ENCODE results near the gene FANCB. TPM values are rescaled to one million over a fixed set of nuclear protein-coding genes. Genes with fewer than 3 reads are reported as not detected.
A peak's percentile ranks its signal among the peaks of the same experiment; 100 is the strongest.

The FANCB gene
- polyA plus RNA-seq, 1 of the 3 experiments (the other 2 are of a cell fraction), result 0.81 TPM

DNA sequence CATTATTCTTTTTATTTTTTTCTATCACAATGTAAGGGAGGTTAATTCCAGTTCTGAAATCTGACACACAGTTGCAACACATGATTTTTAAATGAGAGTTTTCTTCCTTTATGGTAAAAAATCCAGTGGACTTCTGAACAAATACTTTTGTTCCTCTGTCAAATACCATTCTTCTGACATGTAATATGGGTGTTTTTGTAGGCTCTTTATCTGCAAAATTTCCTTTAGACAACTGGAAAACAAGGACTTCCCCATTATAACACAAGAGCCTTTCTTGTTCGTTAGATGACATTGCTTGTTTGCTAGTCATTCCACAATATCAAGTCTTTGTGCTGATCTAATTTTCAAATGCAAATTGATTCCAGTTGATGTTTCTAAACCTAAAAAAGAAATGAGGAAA lies 7.7 kb downstream of the FANCB start:
- 30% methylated on average over 1 of the region's 1 CpG for WGBS (ENCODE audit: low lambda C conversion rate)
- 0 out of 2 replicates have a peak overlapping the region, but pooled peaks have one; percentile 57 for H3K4me2 ChIP-seq
- TF ChIP-seq RFX5 (IDR thresholded peaks at IDR 0.05; ENCODE audit: low read length) (no peak), SIN3A (IDR thresholded peaks at IDR 0.05; ENCODE audit: borderline replicate concordance, low read depth, low read length) (no peak), YY1 (IDR thresholded peaks at IDR 0.05; ENCODE audit: low read depth) (no peak), RAD21 (IDR thresholded peaks at IDR 0.05; ENCODE audit: low read length) (no peak), TEAD4 (IDR thresholded peaks at IDR 0.05; ENCODE audit: borderline replicate concordance, insufficient read depth) (no peak), MEF2A (IDR thresholded peaks at IDR 0.05; ENCODE audit: borderline replicate concordance, low read depth) (no peak), FOSL2 (IDR thresholded peaks at IDR 0.05; ENCODE audit: borderline replicate concordance, low read depth) (no peak), FOXJ3 (CRISPR knock-in tag; IDR thresholded peaks at IDR 0.05) (no peak), POLR2AphosphoS5 (IDR thresholded peaks at IDR 0.05; ENCODE audit: low read depth, low read length) (no peak), EP300 (IDR thresholded peaks at IDR 0.05; ENCODE audit: borderline replicate concordance in 1 of 2, low read depth in 1 of 2, low read length in 1 of 2) (no peak), RXRA (IDR thresholded peaks at IDR 0.05; ENCODE audit: borderline replicate concordance, low read depth) (no peak), GATA2 (CRISPR knock-in tag; IDR thresholded peaks at IDR 0.05) (no peak), FOXM1 (IDR thresholded peaks at IDR 0.05; ENCODE audit: low read depth) (no peak), JUND (IDR thresholded peaks at IDR 0.05) (no peak)
- TF ChIP-seq, protein P1, sequence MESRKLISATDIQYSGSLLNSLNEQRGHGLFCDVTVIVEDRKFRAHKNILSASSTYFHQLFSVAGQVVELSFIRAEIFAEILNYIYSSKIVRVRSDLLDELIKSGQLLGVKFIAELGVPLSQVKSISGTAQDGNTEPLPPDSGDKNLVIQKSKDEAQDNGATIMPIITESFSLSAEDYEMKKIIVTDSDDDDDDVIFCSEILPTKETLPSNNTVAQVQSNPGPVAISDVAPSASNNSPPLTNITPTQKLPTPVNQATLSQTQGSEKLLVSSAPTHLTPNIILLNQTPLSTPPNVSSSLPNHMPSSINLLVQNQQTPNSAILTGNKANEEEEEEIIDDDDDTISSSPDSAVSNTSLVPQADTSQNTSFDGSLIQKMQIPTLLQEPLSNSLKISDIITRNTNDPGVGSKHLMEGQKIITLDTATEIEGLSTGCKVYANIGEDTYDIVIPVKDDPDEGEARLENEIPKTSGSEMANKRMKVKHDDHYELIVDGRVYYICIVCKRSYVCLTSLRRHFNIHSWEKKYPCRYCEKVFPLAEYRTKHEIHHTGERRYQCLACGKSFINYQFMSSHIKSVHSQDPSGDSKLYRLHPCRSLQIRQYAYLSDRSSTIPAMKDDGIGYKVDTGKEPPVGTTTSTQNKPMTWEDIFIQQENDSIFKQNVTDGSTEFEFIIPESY (IDR thresholded peaks at IDR 0.05; ENCODE audit: borderline replicate concordance, low read depth), result no peak
- TF ChIP-seq, protein P2, sequence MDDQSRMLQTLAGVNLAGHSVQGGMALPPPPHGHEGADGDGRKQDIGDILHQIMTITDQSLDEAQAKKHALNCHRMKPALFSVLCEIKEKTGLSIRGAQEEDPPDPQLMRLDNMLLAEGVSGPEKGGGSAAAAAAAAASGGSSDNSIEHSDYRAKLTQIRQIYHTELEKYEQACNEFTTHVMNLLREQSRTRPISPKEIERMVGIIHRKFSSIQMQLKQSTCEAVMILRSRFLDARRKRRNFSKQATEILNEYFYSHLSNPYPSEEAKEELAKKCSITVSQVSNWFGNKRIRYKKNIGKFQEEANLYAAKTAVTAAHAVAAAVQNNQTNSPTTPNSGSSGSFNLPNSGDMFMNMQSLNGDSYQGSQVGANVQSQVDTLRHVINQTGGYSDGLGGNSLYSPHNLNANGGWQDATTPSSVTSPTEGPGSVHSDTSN (IDR thresholded peaks at IDR 0.05), result no peak
- TF ChIP-seq, protein P3, sequence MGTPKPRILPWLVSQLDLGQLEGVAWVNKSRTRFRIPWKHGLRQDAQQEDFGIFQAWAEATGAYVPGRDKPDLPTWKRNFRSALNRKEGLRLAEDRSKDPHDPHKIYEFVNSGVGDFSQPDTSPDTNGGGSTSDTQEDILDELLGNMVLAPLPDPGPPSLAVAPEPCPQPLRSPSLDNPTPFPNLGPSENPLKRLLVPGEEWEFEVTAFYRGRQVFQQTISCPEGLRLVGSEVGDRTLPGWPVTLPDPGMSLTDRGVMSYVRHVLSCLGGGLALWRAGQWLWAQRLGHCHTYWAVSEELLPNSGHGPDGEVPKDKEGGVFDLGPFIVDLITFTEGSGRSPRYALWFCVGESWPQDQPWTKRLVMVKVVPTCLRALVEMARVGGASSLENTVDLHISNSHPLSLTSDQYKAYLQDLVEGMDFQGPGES (IDR thresholded peaks at IDR 0.05; ENCODE audit: low read depth, low read length), result no peak
- TF ChIP-seq, protein P4, sequence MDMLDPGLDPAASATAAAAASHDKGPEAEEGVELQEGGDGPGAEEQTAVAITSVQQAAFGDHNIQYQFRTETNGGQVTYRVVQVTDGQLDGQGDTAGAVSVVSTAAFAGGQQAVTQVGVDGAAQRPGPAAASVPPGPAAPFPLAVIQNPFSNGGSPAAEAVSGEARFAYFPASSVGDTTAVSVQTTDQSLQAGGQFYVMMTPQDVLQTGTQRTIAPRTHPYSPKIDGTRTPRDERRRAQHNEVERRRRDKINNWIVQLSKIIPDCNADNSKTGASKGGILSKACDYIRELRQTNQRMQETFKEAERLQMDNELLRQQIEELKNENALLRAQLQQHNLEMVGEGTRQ (IDR thresholded peaks at IDR 0.05; ENCODE audit: borderline replicate concordance, low read depth, low read length), result no peak

More for the DNA sequence above, 7.7 kb downstream of the FANCB start:
- Histone ChIP-seq H3K27ac (ENCODE audit: low read depth in 2 of 2, low read length in 1 of 2) (peak overlapping the region; percentile 28 to 68; a peak in 3 of 4 replicates), H3F3A (replicated peaks; ENCODE audit: insufficient read depth) (peaks cover 12% of the 10 kb centered on the region), H3K9ac (no peak overlapping the region), H3K79me2 (ENCODE audit: insufficient read depth) (peaks cover 43% of the 10 kb centered on the region), H4K20me1 (ENCODE audit: insufficient read depth) (no peaks in the 10 kb centered on the region), H2AFZ (ENCODE audit: low read depth) (no peak overlapping the region), H3K4me1 (ENCODE audit: control insufficient read depth in 1 of 2, insufficient read depth in 2 of 2, low read depth in 1 of 2, low read length in 1 of 2) (no peaks in the 10 kb centered on the region), H3K36me3 (replicated peaks in 1 of 2; ENCODE audit: control insufficient read depth in 1 of 2, insufficient read depth in 2 of 2, low read length in 1 of 2) (peaks cover 0 to 20% of the 10 kb centered on the region in 2 experiments), H3K9me2 (no peaks in the 10 kb centered on the region), H3K27me3 (ENCODE audit: insufficient read depth) (no peaks in the 10 kb centered on the region), H3K9me3 (0 out of 2 replicates have a peak, but pooled peaks cover 16% of the 10 kb centered on the region), H3K4me3 (ENCODE audit: low read depth in 2 of 2, low read length in 1 of 2) (no peak overlapping the region)
- CTCF ChIA-PET, result no interaction called here
- DNase-seq, result no peak
- POLR2A ChIA-PET, result no interaction called here
